ENCODE data around the gene ATP6V1B1. TPM values are rescaled to one million over a fixed set of nuclear protein-coding genes. Genes with fewer than 3 reads are reported as not detected.

Gene ATP6V1B1
- total and polyA plus RNA-seq, 4 donors: not detected

GRCh38 chr2:70931376-70932000 lies 4.2 kb upstream of the ATP6V1B1 start:
- no peaks in the 10 kb centered on the region for H3K4me1 ChIP-seq (ENCODE audit: control insufficient read depth in 4 of 4, insufficient read depth in 4 of 4, low read length in 3 of 4)
- H3K9ac ChIP-seq (ENCODE audit: low read depth in 1 of 2, low read length in 2 of 2): no peak overlapping the region
- no peak for DNase-seq (ENCODE audit: low spot score)
- no peak overlapping the region for H3K4me3 ChIP-seq (ENCODE audit: low read depth in 1 of 3, low read length in 3 of 3)
- TF ChIP-seq NR2F2 (IDR thresholded peaks at IDR 0.05) (no peak), ATF3 (IDR thresholded peaks at IDR 0.05) (no peak), REST (IDR thresholded peaks at IDR 0.05) (no peak), HNF4A (conservative IDR thresholded peaks at IDR 0.05) (no peak), FOXA2 (IDR thresholded peaks at IDR 0.05) (no peak), RAD21 (IDR thresholded peaks at IDR 0.05) (no peak), JUND (IDR thresholded peaks at IDR 0.05) (no peak), EGR1 (IDR thresholded peaks at IDR 0.05; ENCODE audit: low read depth in 2 of 2) (no peak), FOXA1 (IDR thresholded peaks at IDR 0.05) (no peak), GABPA (IDR thresholded peaks at IDR 0.05 in 1 of 2, conservative IDR thresholded peaks at IDR 0.05 in 1 of 2) (no peak), YY1 (IDR thresholded peaks at IDR 0.05) (no peak), MAX (IDR thresholded peaks at IDR 0.05) (no peak), HNF4G (IDR thresholded peaks at IDR 0.05) (no peak), RXRA (IDR thresholded peaks at IDR 0.05) (no peak), ZBTB33 (IDR thresholded peaks at IDR 0.05) (no peak), TAF1 (conservative IDR thresholded peaks at IDR 0.05) (no peak), SP1 (IDR thresholded peaks at IDR 0.05) (no peak)
- WGBS: 76% methylated on average over 9 of the region's 9 CpGs
- H3K9me3 ChIP-seq (ENCODE audit: control insufficient read depth in 4 of 4, low read length in 3 of 4): no peaks in the 10 kb centered on the region
- no peaks in the 10 kb centered on the region for H3K27me3 ChIP-seq (ENCODE audit: control insufficient read depth in 4 of 4, insufficient read depth in 4 of 4, low read length in 3 of 4)
- no peak overlapping the region for H3K27ac ChIP-seq (ENCODE audit: low read depth in 1 of 2, low read length in 2 of 2)
- no peaks in the 10 kb centered on the region for H3K36me3 ChIP-seq (ENCODE audit: control insufficient read depth in 4 of 4, insufficient read depth in 3 of 4, low read depth in 1 of 4, low read length in 3 of 4)

GRCh38 chr2:70932631-70933230 lies 3.0 kb upstream of the ATP6V1B1 start:
- Histone ChIP-seq H3K27me3 (ENCODE audit: control insufficient read depth in 4 of 4, insufficient read depth in 4 of 4, low read length in 3 of 4) (no peaks in the 10 kb centered on the region), H3K27ac (ENCODE audit: low read depth in 1 of 2, low read length in 2 of 2) (no peak overlapping the region), H3K36me3 (ENCODE audit: control insufficient read depth in 4 of 4, insufficient read depth in 3 of 4, low read depth in 1 of 4, low read length in 3 of 4) (no peaks in the 10 kb centered on the region), H3K4me3 (ENCODE audit: low read depth in 1 of 3, low read length in 3 of 3) (no peak overlapping the region), H3K9me3 (ENCODE audit: control insufficient read depth in 4 of 4, low read length in 3 of 4) (no peaks in the 10 kb centered on the region), H3K9ac (ENCODE audit: low read depth in 1 of 2, low read length in 2 of 2) (no peak overlapping the region), H3K4me1 (ENCODE audit: control insufficient read depth in 4 of 4, insufficient read depth in 4 of 4, low read length in 3 of 4) (no peaks in the 10 kb centered on the region)
- 93% methylated on average over 21 of the region's 21 CpGs for WGBS
- DNase-seq (ENCODE audit: low spot score): no peak
- no peak for TF ChIP-seq ZBTB33 (IDR thresholded peaks at IDR 0.05)
- TF ChIP-seq HNF4G (IDR thresholded peaks at IDR 0.05): no peak
- TF ChIP-seq EGR1 (IDR thresholded peaks at IDR 0.05; ENCODE audit: low read depth in 2 of 2): no peak
- TF ChIP-seq NR2F2 (IDR thresholded peaks at IDR 0.05): no peak
- no peak for TF ChIP-seq RAD21 (IDR thresholded peaks at IDR 0.05)
- TF ChIP-seq MAX (IDR thresholded peaks at IDR 0.05): no peak
- TF ChIP-seq HNF4A (conservative IDR thresholded peaks at IDR 0.05): no peak
- TF ChIP-seq YY1 (IDR thresholded peaks at IDR 0.05): no peak
- no peak for TF ChIP-seq RXRA (IDR thresholded peaks at IDR 0.05)
- TF ChIP-seq REST (IDR thresholded peaks at IDR 0.05): no peak
- no peak for TF ChIP-seq TAF1 (conservative IDR thresholded peaks at IDR 0.05)
- no peak for TF ChIP-seq GABPA (IDR thresholded peaks at IDR 0.05 in 1 of 2, conservative IDR thresholded peaks at IDR 0.05 in 1 of 2)
- no peak for TF ChIP-seq FOXA1 (IDR thresholded peaks at IDR 0.05)
- no peak for TF ChIP-seq FOXA2 (IDR thresholded peaks at IDR 0.05)

All from liver (tissue), 9 donors.